GM12878 (cell line): Measurements from ENCODE around the gene EP400.

Experiments
- CHD1 ChIP-seq: IDR thresholded peaks from 2 replicates; pipeline ENCODE4 v1.6.1; 2012; ENCODE audit warnings: low read depth, low read length, improper control_type of control experiment
- CHD2 ChIP-seq: IDR thresholded peaks from 2 replicates; pipeline ENCODE4 v1.6.1; 2011; ENCODE audit warnings: low read depth, low read length, improper control_type of control experiment, borderline replicate concordance
- GABPA ChIP-seq: IDR thresholded peaks from 2 replicates; pipeline ENCODE4 v1.6.1; 2014; ENCODE audit warnings: antibody characterized with exemption, low read depth, mild to moderate bottlenecking, inconsistent platforms
- YY1 ChIP-seq: IDR thresholded peaks from 2 replicates; pipeline ENCODE4 v1.6.1; 2011; ENCODE audit warnings: low read depth, mild to moderate bottlenecking, low read length
- TF ChIP-seq, protein P1 (sequence below), 3 experiments: IDR thresholded peaks in 2 of 3; conservative IDR thresholded peaks in 1 of 3; 2 replicates each; pipeline ENCODE4 v1.5.1; 2011; ENCODE audit warnings: low read depth in 3 of 3, low read length in 3 of 3, mild to moderate bottlenecking in 3 of 3, control low read depth in 2 of 3, moderate library complexity in 2 of 3, inconsistent platforms in 1 of 3, mixed read lengths in 1 of 3; ENCODE audit not compliant: control insufficient read depth in 2 of 3, insufficient read depth in 1 of 3; ENCODE audit errors: extremely low read depth in 1 of 3
- TF ChIP-seq, protein P2 (sequence below): IDR thresholded peaks from 2 replicates; pipeline ENCODE4 v1.6.1; 2011; ENCODE audit warnings: mild to moderate bottlenecking, low read depth, low read length, moderate library complexity; ENCODE audit not compliant: insufficient replicate concordance

DNA sequence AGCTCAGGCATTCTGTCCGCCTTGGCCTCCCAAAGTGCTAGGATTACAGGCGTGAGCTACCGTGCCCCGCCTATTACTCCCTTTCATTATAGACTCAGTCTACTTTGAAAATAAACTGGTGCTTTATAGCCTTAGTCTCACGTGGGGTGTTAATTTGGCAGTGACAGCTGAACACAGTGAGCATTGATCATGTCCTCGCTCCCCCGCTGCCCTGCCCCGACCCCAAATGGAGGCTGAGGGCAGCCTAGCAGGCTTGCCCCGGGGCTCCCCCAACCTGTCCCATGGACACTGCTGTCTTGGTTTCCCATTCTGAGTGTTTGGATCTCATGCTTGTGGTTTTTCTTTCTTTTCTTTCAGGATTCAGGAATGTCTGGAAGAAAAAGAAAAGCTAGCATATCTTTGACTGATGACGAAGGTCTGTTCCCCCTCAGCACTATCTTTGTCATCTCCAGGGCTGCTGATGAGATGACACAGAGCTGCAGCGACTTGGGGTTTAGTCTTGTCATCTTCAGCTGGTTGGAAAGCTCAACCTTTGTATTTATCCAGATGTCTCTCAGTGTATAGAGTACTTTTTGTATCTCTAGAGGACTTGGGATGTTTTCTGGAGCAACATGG lies 42.2 kb downstream of the EP400 start:
- no peak for TF ChIP-seq YY1
- TF ChIP-seq, protein P1, sequence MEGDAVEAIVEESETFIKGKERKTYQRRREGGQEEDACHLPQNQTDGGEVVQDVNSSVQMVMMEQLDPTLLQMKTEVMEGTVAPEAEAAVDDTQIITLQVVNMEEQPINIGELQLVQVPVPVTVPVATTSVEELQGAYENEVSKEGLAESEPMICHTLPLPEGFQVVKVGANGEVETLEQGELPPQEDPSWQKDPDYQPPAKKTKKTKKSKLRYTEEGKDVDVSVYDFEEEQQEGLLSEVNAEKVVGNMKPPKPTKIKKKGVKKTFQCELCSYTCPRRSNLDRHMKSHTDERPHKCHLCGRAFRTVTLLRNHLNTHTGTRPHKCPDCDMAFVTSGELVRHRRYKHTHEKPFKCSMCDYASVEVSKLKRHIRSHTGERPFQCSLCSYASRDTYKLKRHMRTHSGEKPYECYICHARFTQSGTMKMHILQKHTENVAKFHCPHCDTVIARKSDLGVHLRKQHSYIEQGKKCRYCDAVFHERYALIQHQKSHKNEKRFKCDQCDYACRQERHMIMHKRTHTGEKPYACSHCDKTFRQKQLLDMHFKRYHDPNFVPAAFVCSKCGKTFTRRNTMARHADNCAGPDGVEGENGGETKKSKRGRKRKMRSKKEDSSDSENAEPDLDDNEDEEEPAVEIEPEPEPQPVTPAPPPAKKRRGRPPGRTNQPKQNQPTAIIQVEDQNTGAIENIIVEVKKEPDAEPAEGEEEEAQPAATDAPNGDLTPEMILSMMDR (IDR thresholded peaks at IDR 0.05 in 2 of 3, conservative IDR thresholded peaks at IDR 0.05 in 1 of 3; ENCODE audit: control insufficient read depth in 2 of 3, extremely low read depth in 1 of 3, insufficient read depth in 1 of 3, low read depth in 3 of 3, low read length in 3 of 3) = no peak
- TF ChIP-seq CHD1 = no peak
- TF ChIP-seq, protein P2, sequence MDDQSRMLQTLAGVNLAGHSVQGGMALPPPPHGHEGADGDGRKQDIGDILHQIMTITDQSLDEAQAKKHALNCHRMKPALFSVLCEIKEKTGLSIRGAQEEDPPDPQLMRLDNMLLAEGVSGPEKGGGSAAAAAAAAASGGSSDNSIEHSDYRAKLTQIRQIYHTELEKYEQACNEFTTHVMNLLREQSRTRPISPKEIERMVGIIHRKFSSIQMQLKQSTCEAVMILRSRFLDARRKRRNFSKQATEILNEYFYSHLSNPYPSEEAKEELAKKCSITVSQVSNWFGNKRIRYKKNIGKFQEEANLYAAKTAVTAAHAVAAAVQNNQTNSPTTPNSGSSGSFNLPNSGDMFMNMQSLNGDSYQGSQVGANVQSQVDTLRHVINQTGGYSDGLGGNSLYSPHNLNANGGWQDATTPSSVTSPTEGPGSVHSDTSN = no peak
- TF ChIP-seq GABPA = no peak
- no peak for TF ChIP-seq CHD2
